Keratinocyte (primary cell): Measurements from ENCODE around the gene ZRANB1.

Source experiments
- CTCF ChIP-seq, 3 experiments: IDR thresholded peaks in 1 of 3; conservative IDR thresholded peaks in 1 of 3; optimal IDR thresholded peaks in 1 of 3; 2 replicates in 2 of 3; 3 replicates in 1 of 3; pipeline versions ENCODE3 to v1.5.1; 2011; ENCODE audit warnings: low read length in 3 of 3, mild to moderate bottlenecking in 3 of 3, moderate library complexity in 2 of 3, control low read depth in 1 of 3, inconsistent platforms in 1 of 3; ENCODE audit not compliant: insufficient read depth in 2 of 3; ENCODE audit errors: extremely low read depth in 1 of 3
- EZH2 ChIP-seq: IDR thresholded peaks from one replicate; pipeline ENCODE4 v1.6.1; 2012; ENCODE audit warnings: inconsistent platforms, mild to moderate bottlenecking, low read length, moderate library complexity

- TF ChIP-seq EZH2: no peak
- TF ChIP-seq CTCF (optimal IDR thresholded peaks at IDR 0.05 in 1 of 3, IDR thresholded peaks at IDR 0.05 in 1 of 3, conservative IDR thresholded peaks at IDR 0.05 in 1 of 3; ENCODE audit: extremely low read depth in 1 of 3, insufficient read depth in 2 of 3, low read length in 3 of 3): no peak
These were observed 87.8 kb downstream of the ZRANB1 start for GRCh38 chr10:125029584-125030242.
